HG02588 (cell line): ENCODE measurements around the gene RFC2.
"Not testable (repeated sequence)": the region's sequence is repeated elsewhere in the genome, so short reads cannot be mapped to it uniquely, and the experiment has no call there.

Experiments used
- ATAC-seq: cut with Tn5 transposase; IDR thresholded peaks from one replicate; pipeline ENCODE4 v1.9.1; 2021; ENCODE audit warnings: mild to moderate bottlenecking, moderate library complexity; ENCODE audit not compliant: unreplicated experiment

Gene RFC2

GRCh38 chr7:74252893-74253292 lies 1.3 kb downstream of the RFC2 start:
- ATAC-seq = no peak

DNA sequence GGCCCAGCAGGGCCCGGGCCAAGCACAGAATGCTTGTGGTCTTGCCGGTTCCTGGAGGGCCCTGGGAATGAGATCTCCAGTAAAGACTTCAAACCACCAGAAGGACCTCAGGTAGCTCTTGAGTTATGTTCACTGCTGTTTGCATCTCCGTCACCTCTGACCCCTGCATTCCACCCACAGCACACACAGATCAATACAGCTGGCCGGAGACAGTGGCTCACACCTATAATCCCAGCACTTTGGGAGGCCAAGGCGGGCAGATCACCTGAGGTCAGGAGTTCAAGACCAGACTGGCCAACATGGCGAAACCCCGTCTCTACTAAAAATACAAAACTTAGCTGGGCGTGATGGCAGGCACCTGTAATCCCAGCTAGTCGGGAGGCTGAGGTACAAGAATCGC lies 5.1 kb downstream of the RFC2 start:
- ATAC-seq = not testable (repeated sequence)

DNA sequence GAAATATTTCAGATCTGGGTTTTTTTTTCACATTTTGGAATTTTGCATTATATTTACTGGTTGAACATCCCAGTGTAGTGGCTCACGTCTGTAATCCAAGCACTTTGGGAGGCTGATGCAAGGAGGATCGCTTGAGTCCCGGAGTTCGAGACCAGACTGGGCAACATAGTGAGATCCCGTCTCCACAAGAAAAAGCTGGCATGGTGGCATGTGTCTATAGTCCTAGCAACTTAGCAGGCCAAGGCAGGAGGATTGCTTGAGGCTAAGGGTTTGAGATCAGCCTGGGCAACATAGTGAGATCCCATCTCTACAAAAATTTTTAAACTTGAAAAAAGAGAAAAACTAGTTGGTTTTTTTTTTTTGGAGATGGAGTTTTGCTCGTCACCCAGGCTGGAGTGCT lies 6.0 kb downstream of the RFC2 start:
- ATAC-seq = no peak

- no peak for ATAC-seq
Measured at GRCh38 chr7:74246497-74246896, 7.7 kb downstream of the RFC2 start.

DNA sequence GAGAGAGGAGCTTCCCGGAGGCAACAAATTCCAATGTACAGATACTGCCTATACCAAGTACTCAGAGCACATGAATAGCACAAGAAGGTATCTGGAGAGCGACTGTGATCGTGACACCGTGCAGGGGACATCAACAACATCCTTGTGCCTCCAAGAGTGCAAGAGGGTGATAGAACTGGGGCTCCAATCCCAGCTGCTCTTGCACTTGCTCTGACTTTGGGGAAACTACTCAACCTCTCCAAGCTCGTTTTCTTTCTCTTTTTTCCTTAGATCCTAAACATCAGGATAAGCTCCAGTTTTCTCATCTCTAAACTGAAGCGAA lies 12.1 kb downstream of the RFC2 start:
- ATAC-seq = no peak

- no peak for ATAC-seq
Measured at GRCh38 chr7:74240482-74240881, 13.7 kb downstream of the RFC2 start.

DNA sequence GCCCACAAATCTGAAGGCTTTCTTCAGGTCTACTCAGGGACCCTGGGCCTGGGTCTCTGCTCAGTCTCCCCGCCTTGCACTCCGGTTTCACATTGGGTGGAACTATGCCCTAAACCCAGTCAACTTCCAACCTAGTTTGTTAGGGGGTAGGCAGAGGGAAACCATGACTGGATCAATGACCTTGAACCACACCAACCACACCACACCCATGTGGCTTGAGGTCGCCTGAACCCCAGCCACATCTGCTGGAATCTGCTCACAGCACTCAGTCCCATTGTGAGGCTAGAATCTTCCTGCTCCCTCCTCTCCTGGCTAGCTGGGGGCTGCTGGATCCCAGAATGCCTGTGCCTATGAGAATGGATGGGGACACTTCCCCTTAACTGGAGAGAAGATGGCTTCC lies 17.9 kb downstream of the RFC2 start:
- no peak for ATAC-seq

DNA sequence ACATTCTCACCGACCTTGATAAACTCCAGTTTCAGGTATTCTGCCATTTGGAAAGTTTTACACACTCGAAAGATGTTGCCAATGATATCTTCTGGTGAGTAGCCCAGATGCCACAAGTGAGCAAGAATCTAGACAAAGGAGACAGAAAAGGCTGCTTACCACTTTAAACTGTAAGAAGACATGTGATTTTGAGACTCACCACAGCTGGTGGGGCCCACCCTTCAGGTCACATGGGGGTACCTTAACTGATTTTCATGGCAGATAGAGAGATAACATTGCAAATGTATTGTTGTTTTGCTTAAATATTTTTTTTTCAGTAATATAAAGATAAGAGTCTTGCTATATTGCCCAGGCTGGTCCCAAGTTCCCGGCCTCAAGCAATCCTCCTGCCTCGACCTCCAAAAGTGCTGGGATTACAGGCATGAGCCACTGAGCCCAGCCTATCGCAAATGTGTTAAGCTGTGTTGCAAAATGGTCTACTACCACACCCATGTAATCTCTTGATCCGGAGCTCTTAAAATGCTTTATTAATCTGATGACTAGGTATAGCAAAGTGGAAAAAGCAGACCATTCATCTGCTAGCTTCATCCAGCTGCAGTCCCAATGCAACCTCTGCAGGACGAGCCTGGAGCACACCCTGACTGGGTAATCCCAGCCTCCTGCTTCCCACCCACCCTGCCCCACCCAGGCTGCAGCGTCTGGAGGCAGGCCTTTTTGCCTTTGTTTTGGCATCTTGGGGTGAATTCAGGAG lies 18.5 kb downstream of the RFC2 start:
- ATAC-seq = no peak

DNA sequence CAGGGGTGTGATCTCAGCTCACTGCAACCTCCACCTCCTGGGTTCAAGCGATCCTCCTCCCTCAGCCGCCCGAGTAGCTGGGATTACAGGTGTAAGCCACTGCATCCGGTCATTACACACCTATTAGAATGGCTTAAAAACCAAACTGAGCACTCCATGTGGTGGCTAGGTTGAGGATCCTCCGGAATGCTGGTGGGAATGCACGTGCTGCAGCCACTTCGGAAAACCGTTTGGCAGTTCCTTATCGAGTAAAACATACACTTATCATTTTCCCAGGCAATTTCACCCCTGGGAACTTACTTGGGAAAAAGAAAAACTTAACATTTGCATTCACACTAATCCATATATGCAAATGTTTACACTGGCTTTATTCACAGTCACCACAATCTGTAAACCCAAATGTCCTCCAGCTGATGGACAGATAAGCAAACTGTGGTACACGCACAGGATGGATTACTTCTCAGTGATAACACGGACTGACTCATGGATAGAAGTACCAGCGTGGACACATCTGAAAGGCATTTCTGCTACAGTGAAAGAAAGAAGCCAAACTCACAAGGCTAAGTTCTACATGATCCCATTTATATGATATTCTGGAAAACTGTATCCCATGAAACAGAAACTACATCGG lies 20.4 kb downstream of the RFC2 start:
- no peak for ATAC-seq

DNA sequence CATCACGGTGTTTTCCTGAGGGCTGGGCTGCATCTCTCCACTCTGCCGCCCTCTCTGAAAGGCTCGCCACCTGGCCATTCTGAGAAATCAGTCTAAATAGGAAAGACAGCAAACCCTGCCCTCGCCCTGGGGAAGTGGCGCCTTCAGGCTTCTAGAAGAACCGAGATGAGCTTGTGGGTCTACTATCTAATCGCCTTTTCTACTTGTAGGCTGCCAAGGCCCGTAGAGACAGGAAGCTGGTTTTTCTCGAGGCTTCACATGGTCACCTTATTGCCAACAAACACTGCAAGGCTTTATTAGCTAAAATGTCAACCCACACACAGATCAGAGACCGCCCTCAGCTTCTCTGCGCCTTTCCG lies 23.0 kb downstream of the RFC2 start:
- peak; percentile 62 for ATAC-seq

DNA sequence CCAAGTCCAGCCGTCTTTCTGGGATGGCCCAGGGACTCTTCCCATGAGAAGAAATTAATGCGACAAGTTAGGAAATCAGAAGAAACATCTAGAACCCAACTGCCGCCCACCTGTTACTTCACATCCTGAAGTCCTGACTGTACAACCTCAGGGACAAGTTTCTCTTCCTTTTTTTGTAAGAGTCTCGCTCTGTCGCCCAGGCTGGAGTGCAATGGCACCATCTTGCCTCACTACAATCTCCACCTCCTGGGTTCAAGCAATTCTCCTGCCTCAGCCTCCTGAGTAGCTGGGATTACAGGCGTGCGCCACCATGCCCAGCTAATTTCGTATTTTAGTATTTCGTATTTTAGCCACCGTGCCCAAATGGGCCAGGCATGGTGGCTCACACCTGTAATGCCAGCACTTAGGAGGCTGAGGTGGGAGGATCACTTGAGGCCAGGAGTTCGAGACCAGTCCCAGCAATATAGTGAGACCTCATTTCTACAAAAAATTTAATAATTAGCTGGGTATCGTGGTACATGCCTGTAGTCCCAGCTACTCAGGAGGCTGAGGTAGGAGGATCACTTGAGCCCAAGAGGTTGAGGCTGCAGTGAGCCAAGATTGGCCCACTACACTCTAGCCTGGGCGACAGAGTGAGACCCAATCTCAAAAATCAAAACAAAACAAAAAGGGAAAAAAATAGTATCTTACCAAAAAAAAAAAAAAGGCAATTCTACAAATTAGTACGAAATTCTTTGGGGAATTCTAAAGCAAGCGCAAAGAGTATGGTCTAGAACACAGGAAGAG lies 23.6 kb downstream of the RFC2 start:
- peak; percentile 10 for ATAC-seq

GRCh38 chr7:74228951-74229900 lies 25.0 kb downstream of the RFC2 start:
- ATAC-seq = no peak

GRCh38 chr7:74226633-74227032 lies 27.6 kb downstream of the RFC2 start:
- no peak for ATAC-seq

DNA sequence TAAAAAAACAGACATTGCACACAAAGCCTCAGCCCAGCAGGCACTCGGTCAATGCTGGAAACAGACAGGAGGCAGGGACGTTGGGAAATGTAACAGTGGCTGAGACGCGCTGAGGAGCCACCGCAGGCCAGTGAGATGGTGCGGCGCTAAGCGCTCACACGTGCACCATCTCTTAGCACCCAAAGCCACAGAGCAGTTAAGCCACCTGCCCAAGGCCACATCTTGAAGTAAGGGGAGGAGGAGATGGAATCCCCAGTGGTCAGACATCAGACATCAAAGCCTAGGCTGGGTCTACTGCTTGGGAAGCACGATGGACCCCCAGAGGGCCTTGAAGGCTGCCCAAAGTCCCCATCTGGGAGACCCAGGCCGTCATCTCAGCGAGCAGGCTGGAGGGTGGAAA lies 28.8 kb downstream of the RFC2 start:
- ATAC-seq = no peak

DNA sequence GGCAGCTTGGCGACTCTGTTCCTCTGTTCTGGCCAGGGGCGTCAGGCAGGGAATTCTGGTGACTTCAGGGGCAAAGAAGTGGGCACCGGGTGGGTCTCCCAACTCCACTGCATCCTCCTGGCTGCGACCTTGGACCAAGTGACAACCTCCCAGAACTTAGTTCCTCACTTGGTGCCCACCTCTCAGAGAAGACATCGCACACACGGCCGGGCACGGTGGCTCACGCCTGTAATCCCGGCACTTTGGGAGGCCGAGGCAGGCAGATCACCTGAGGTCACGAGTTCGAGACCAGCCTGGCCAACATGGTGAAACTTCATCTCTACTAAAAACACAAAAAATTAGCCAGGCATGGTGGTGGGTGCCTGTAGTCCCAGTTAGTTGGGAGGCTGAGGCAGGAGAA lies 29.3 kb downstream of the RFC2 start:
- not testable (repeated sequence) for ATAC-seq

- ATAC-seq = no peak
Measured at GRCh38 chr7:74224511-74224832, 29.7 kb downstream of the RFC2 start.

- no peak for ATAC-seq
Measured at GRCh38 chr7:74223711-74224510, 30.3 kb downstream of the RFC2 start.

DNA sequence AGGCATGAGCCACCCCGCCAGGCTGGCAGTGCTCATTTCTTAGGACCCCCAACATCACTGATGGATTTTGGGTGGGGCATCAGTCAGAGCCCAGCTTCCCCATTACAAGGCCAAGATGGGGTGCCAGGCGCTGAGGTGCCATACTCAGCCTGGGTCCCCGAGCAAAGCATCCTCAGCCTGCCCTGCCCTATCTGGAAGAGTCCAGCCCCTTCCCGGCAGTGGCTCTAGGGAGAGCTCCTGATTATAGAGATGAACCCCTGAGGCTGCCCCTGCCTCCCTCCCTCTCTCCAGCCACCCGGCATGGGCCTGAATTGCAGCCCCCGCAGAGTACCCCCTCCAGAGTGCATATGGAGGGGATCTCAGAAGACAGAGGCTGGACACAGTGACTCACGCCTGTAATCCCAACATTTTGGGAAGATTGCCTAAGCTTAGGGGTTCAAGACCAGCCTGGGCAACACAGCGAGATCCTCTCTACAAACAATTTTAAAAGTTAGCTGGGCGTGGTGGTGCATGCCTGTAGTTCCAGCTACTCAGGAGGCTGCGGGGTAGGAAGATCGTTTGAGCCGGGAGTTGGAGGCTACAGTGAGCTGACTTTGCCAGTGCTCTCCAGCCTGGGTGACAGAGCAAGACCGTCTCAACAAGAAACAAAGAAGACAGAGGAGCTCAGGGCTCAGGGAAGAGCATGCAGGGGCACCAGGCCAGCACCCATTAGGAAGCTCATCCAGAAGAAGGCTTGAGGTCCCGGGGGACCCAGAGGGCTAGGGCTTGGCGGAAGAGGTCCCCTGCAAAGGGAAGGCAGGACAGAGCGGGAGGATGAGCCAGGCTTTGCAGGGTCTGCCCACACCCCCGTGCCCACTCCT lies 31.1 kb downstream of the RFC2 start:
- ATAC-seq = no peak

DNA sequence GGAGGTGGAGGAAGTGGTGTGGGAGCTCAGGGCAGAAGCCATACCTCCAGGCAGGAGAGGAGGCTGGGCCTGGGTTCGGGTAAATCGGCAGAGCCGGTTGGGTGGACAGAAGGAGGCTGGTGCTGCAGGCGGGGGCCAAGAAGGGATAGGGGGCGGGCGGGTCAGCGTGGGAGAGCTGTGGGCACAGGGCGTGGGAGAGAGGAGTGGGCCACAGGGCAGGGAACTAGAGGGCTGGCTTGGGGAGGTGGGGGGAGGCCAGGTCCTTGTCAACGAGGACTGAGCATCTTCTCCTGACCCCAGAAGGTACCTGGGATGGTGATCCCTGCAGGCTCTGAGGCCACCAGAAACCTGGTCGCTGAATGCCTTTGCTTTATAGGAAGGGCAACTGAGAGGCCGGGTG lies 32.5 kb downstream of the RFC2 start:
- ATAC-seq = no peak

- ATAC-seq = no peak
Measured at GRCh38 chr7:74220229-74220628, 34.0 kb downstream of the RFC2 start.
